Stimulated activated CD8-positive, alpha-beta memory T cell treated with anti-CD3 and anti-CD28 coated beads, Interleukin-12 subunit alpha, Interleukin-12 subunit beta, amount 100 ng/mL, for 1 hour (primary cell): ENCODE results near the gene PARD3.

Experiments
- DNase-seq: peaks from one replicate; pipeline ENCODE4 v3.0.0-alpha.2; 2020; ENCODE audit warnings: low read depth

PARD3 gene

DNA sequence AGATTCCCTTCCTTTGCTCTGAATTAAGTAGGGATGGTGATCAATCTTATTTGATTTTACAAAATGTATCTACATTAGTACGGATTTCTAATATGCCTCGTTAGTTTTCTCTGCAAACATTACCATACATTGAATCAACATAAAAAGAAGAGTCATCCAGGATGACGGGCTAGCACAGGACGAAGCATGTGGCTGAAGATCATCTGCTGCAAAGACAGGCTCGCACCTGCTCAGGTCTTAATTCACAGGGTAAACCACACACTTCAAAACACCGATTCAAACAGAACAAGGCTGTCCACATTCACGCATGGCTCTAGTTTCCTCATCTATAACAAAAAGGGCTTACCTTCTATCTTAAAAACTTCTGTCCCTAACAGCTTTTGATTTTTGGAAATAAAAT is 323.0 kb downstream of the PARD3 start:
- DNase-seq = no peak

DNA sequence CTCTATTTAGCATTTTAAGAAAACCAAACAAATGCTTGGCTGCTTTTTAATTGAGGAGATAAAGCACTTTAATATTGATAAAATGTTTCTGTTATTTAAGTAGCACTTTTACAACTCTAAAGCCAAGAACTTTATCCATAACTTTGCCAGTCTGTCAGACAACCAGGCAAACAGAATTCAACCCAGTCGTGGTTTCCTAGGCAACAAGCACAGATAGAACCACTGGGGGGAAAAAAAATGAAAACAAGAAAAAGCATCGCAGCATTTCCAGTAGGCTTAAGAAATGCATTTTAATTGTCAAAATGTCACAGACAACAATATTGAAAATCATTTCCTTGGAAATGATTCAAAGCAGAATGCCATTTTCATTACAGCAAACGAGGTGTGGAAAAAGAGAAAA is 323.4 kb downstream of the PARD3 start:
- no peak for DNase-seq

DNA sequence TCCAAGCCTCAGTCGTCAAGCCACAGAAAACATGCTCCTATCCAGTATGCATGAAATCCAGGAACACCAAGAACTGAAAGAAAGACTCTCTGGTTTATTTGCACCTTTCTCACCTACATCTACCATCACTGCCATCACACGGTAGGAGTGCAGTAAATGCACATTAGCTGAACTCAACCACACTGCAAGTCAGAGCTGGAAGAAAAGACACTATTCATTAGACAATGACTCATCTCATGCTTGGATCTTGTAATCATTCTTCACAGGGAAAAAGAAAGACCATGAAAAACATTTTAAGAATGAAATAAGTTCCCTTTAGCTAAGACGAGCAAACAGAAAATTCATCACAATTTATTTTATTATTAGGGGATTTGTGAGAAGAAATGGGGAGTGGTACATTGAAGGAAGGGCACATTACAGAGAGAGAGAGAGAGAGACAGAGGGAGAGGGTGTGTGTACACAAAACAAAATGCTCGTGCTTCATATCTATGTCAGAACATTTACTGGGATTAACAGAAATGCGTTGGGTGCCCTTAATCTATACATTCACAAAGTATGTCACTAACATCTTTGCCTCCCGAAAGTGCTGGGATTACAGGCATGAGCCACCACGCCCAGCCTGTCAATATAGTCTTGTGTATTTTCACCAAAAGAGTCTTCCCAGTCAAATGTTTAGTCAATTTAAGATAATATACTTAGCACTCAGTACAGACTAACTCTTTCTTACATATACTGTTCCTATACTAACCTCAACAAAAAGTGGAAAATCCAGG is 324.9 kb downstream of the PARD3 start:
- DNase-seq = no peak

DNA sequence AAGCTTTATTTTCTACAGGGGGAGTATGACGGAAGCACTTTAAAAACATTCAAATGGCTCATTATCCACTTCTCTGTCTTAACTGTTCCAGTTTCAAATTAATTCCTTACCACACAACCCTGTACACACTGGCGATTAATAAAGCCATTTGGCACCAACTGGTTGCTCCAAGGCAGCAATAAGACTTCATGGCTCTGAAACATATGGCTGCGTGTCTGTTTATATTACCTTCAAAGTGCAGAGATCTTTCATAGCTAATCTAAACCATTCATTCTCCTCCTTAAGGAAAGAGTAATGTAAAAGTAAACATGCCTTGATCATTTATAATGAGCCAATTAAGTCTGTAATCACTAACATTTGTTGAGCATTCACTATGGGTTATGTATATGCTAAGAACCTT is 325.7 kb downstream of the PARD3 start:
- DNase-seq = no peak

DNA sequence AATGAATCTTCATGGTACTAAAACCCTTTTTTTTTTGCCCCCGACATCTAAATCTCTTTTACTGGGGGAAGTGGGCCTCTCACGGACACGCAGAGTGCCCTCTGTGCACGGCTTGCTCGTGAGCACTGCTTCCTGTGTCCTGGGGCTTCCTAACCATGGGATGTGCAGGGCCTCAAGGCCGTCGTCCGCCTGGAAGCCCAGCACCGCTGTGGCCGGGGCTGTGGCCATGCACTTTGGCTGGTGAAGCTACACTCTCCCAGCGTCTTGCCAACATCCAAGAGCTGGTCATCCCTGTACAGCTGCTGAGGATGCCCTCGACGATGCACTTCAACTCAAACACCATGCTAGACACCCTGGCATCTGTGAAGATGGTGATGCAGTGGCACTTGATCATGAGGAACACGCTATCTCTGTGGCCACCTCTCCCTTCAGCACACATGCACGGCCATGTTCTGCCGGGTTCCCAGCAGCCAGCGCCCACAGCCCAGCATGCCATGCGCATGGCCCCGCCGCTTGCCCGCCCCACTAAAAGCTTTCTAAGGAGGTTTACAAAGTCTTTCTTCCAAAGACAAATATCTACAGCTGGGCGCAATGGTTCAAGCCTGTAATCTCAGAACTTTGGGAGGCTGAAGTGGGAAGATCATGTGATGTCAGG is 326.5 kb downstream of the PARD3 start:
- no peak for DNase-seq

DNA sequence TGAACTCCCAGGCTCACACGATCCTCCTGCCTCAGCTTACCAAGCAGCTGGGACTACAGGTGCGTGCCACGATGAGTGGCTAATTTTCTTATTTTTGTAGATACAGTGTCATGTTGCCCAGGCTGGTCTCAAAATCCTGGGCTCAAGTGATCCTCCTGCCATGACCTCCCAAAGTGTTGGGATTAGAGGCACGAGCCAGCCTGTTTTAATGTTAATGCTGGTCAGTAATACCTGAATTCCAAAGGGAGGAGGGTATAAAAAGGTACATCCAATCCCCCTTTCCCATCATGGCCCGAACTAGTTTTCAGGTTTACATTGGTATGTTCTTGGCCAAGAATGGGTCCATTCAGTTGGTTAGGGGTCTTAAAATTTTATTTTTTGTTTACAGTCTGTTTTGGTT is 329.1 kb downstream of the PARD3 start:
- DNase-seq = no peak

DNA sequence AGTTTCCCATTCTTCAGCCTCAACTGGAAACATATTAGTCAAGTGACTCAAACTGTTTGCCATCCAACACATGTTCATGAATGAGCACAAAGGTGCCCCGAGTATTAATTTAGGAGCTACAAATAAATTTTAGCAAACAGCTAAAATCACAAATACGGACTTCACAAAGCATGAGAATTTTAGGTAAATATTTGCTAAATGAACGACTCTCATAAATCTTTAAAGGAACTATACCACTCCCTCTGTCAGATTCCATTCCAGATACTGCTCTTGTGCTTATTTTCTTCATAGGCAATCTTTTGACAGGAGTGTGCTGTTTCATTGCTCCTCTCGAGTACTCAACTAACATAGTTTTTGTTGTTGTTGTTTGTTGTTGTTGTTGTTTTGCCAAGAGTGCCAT is 330.9 kb downstream of the PARD3 start:
- DNase-seq = no peak

DNA sequence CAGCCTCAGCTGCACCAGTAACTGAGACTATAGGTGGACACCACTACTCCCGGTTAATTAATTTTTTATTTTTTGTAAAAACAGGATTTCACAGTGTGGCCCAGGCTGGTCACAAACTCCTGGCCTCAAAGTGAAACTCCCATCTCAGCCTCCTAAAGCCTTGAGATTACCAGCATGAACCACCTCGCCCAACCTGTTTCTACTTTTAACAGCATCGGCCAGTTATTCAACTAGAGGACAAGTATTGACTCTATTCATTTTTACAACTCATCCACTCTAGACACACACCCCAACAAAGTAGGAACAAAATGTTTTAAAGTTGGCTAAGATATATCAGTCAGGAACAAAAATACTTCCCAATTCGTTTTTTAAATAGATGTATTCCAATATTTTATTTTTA is 334.8 kb downstream of the PARD3 start:
- DNase-seq = no peak

DNA sequence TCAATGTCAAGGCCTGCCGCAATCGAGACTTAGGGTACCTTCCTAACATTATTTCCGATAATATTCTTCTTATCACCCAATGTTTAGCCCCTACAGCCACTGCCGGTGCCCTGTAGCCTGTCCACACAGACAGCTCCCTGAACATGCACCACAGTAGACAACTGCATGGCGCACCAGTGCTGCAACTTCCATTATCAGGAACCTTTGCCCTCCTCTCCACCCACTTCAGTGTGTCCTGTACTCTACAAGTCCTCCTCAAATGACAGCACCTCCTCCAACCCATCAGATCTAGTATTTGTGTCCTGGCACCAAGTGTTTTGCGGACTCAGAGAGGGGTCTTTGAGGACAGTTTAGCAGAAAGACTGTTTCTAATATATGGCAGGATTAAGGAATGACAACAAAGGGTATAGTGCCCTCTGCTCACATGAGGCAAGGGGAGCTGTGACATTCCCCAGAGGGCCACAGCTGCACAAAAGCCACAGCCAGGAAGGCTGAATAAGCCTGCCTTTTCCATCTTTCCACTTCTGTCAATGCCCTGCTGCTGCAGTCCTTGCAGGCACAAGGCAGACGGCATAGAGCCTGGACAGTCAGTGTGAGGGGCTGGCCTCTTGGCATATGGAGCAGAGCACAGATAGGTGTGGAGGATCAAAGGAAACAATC is 335.4 kb downstream of the PARD3 start:
- no peak for DNase-seq

DNA sequence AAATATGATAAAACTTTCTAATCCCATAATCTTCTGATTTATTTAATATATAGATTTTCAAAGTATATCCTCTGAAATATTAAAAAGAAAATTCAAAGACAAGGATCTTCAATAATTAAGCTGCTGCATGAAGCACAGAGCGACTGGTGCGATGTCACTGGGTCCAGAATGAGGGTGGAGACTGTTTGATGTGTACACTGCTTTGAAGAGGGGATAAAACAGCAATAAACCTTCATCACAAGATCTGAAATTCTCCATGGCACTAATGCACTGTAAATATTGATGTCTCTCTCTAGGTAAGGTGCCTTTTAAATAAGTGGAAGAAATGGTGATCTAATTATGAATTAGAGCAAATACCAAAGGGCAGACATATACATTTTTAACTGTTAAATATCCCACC is 337.8 kb downstream of the PARD3 start:
- no peak for DNase-seq

DNA sequence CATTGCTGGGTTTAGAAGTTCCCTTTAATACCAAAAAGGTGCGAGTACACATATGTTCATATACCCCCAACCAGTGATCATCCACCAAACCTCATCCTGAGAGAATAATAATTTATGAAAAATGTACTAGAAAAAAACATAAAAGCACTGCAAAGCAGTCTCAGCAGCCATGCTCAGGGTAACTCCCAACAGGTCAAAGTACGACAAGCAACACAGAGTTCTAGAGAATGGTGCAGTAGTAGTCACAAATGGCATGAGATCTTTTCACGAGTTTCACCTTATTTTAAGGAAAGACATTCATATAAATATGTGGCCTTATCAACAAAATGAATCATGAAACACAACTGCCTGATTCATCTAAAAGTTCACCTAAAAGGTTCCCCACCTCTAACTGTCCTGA is 338.5 kb downstream of the PARD3 start:
- no peak for DNase-seq

DNA sequence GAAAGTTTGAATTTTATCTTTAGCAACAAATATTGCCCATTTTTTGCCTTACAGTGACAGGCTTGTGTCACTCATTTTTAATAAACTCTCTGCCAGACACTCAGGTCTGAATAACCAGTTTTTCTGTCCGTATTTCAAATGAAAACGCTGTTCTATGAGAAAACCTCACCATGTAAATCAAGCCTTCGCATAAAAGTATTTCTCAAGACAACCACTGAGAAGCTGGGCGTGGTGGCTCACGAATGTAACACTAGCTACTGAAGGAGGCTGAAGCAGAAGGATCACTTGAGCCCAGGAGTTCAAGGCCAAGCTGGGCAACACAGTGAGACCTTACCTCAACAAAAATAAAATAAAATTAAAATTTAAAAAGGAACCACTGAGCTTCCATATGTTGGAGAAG is 339.3 kb downstream of the PARD3 start:
- no peak for DNase-seq

DNA sequence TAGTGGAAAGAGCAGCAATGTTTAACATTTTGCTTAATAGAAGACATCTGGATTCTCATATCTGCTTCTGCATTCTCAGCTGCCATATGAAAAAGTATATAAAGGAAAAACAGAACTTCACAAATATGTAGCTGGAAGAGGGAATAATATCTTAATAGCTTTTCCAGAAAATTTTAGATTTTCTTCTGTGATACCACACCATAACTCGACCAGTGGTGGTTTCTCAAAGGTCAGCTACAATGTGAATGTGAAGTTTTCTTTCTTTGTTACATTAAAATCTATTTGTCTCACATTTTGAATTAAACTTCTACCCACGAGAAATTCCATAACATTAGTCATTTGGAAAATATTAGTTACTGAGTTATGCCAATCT is 339.8 kb downstream of the PARD3 start:
- no peak for DNase-seq

DNA sequence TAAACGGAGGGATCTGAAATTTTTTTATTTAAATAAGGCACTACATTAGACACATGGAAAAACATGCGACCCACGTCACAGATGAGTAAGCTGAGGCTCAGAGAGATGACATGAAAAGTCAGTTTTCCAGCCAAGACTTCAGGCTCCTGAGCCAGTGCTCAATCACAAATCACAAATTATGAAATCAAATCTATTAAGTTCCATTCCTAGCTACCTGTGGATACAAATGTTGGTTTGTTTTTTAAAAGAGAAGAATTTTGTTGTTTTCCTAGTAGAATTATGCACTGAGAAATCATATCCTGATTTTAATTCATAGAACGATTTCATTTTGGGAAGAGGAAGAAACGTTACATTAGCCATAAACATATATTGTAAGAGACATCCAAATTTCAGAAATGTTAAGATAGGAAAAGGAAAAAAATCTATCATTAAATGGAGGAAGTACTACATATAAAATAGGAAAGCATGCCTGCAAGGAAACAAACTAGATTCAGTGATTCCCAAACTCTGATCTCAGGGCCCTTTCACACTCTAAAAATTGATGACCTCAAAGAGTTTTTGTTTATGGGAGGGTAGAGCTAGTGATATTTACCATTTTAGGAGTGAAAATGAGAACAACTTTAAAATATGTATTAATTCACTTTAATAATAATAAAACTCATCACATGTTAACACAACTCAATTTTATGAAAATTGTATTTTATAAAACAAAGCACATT is 340.4 kb downstream of the PARD3 start:
- no peak for DNase-seq

DNA sequence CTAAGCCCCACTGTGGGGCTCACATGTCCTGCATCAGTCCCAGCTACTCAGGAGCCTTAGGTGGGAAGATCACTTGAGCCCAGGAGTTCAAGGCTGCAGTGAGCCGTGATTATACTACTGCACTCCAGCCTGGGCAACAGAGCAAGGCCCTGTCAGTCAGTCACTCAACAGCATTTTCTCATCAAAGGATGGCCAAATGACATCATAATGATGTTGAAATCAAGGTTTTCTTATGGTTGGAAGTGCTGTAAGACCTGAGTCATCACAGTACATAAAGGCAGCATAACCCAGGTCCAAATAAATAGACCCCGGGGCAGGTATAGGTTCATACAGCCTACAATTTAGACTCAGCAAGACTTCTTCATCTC is 341.1 kb downstream of the PARD3 start:
- no peak for DNase-seq

DNA sequence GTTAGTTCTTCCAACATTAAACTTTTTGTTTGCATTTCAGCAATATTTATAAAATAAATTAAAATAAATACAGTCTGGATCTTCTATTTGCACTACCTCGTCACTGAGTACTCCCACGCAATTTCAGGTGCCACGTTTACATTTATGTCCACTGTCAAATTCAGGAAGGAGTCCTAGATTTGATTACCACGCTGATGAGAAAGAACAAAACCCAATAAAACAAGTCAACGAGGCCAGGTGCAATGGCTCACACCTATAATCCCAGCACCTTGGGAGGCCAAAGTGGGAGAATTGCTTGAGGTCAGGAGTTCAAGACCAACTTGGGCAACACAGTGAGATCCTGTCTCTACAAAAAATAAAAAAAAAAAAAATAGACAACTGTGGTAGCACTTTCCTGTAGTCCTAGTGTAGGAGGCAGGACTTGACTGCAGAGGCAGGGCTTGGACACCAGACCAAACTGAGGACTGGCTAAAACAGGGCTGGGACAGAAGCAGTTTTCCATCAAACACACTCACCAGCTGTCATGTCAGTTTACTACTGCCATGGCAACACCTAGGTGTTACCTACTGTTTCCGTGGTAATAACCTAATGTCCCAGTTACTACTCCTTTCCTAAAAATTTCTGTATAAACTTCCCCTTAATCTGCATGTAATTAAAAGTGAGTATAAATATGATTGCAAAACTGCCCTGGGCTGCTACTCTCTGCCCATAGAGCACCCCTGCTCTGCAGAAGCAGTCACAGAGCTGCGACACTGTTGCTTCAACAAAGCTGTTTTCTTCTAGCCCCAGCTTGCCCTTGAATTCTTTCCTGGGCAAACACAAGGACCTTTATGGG is 341.7 kb downstream of the PARD3 start:
- no peak for DNase-seq

DNA sequence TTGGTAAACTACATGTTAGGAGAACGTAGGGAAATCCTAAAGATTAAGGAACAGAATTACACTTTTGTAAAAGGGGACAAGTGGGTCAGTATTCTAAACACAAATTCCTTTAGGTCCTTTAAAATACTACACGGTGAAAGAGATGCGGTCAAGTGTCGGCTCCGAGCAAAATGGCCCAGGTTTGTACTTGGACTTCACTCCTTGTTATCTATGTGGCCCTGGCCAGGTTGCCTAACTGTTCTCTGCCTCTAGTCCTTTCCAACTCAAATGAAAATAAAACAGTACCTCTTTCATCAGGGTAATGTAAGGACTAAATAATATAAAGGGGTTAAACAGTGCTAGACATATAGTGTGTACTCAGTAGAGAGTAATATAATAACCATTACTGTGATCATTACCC is 344.8 kb downstream of the PARD3 start:
- DNase-seq = no peak

DNA sequence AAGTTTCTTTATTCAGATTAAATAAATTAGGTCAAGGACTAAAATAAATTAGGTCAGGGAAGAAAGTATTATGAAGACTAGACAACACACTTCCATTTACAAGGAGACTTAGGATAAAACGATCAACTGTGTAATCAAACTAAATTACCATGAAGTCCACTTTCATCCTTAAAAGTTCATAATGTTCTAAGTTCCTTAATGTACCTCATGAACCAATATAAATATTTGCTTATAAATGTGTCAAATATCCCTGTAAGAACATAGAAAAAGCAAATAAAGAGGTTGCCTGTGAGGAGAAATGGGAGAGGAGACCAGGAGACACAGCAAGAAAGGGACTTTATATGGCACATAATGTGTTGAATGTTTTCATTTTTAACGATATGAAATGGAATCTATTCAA is 345.6 kb downstream of the PARD3 start:
- no peak for DNase-seq

DNA sequence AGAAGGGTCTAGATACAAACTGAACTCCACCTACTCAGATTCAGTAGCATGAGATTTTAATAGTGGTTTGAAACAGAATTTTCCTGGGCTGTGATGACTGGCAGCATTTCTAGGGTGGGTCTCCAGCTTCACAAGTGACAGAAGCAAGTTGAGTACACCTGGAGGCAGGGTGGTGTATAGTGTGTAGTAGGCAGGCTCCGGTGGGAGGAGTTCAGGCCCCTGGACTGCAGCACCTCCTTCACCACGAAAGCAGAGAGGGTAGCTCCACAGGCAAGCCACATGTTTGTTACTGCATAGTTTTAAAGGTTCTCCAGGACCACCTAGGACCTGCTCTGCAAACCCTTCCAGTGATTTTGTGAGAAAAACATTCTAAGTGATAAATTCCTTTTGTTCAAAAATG is 347.2 kb downstream of the PARD3 start:
- no peak for DNase-seq

DNA sequence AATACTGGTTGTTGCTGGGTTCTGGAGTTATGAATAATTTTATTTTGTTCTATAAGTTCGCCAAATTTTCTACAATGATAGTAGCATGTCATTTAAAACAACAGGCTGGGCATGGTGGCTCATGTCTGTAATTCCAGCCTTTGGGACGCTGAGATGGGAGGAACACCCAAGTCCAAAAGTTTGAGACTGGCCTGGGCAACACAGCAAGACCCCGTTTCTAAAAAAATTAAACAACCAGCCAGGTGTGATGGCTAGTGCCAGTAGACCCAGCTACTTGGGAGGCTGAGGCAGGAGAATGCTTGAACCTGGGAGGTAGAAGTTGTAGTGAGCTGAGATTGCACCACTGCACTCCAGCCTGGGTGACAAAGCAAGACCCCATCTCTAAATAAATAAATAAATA is 347.7 kb downstream of the PARD3 start:
- DNase-seq = no peak

DNA sequence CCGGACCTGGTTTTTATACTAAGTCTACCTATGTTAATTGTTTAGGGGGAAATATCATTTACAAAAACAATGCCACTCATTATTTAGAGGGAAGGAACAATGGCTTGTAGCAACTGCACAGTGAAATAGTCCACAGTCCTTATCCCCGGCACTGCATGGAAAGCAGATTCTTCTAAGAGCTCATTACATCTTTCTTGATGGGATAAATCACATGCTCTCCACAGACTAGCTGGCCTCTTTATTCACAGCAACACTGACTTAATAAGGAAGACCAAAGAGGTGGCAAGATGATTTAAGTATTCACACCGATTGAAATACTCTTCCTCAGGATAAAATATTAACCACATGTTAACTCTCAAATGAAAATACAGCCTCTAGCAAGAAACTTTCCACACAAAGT is 349.4 kb downstream of the PARD3 start:
- no peak for DNase-seq

DNA sequence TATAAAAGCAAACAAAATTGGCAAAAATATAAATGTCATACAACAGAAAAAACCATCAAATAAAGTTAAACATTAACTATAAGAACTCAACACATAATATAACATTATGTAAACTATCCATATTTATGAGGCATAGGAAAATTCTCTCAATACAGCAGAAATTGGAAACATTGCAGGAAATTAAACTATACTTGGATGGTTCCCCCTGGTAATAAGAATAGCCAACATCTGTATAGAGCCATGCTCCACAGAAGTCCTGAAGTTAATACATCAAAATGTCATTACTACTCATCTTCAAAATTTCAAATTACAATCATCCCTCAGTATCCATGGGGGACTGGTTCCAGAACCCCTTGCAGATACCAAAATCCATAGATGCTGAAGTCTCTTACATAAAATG is 350.5 kb downstream of the PARD3 start:
- DNase-seq = no peak
